Kidney epithelial cell (primary cell): Measurements from ENCODE around the gene CDH12. TPM values are rescaled to one million over a fixed set of nuclear protein-coding genes. Genes with fewer than 3 reads are reported as not detected.

ENCODE experiments used
- DNase-seq: peaks from one replicate; pipeline ENCODE4 v3.0.0-alpha.2; 2010; ENCODE audit warnings: low read depth
- H3K27me3 ChIP-seq: 2 replicates; pipeline ENCODE4 v1.6.0; 2011; ENCODE audit warnings: low read length; ENCODE audit not compliant: control insufficient read depth, insufficient read depth
- H3K36me3 ChIP-seq: 2 replicates; pipeline ENCODE4 v1.5.1; 2011; ENCODE audit warnings: low read length; ENCODE audit not compliant: control insufficient read depth, insufficient read depth
- H3K4me3 ChIP-seq: 2 replicates; pipeline ENCODE4 v1.5.1; 2011; ENCODE audit warnings: low read depth, mild to moderate bottlenecking, control low read depth, low read length
- total RNA-seq: library from RNA; depleted of rRNA; stranded (reverse); fragments of >200 nt; gene quantifications from 2 replicates; pipeline ENCODE4 v1.2.3, GENCODE V29; 2015
- TF ChIP-seq, protein P1 (sequence below): IDR thresholded peaks from 2 replicates; pipeline ENCODE4 v1.5.1; 2011; ENCODE audit warnings: mild to moderate bottlenecking, moderate library complexity, low read length, control low read depth, inconsistent platforms; ENCODE audit not compliant: insufficient read depth, poor library complexity, severe bottlenecking

CDH12 gene
- total RNA-seq, 1 donor from 2014 or later = not detected

DNA sequence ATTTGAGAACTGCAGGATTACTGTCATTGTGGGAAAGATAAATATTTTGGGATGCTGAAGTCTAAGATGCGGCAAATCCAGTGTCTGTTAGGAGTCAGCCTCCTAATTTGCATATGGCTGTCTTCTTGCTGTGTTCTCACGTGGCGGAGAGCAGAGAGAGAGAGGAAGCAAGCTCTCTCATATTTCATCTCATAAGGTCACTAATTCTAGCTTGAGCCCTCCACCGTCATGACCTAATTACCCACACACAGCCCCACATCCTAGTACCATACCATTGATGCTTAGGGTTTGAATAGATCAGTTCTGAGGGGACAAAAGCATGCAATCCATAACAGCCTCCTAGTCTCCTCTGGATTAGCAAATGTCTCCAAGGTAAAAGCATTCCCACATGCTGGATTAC, 124.5 kb downstream of the CDH12 start:
- Histone ChIP-seq H3K36me3 (no peaks in the 10 kb centered on the region), H3K27me3 (no peaks in the 10 kb centered on the region), H3K4me3 (no peak overlapping the region)
- no peak for DNase-seq
- TF ChIP-seq, protein P1, sequence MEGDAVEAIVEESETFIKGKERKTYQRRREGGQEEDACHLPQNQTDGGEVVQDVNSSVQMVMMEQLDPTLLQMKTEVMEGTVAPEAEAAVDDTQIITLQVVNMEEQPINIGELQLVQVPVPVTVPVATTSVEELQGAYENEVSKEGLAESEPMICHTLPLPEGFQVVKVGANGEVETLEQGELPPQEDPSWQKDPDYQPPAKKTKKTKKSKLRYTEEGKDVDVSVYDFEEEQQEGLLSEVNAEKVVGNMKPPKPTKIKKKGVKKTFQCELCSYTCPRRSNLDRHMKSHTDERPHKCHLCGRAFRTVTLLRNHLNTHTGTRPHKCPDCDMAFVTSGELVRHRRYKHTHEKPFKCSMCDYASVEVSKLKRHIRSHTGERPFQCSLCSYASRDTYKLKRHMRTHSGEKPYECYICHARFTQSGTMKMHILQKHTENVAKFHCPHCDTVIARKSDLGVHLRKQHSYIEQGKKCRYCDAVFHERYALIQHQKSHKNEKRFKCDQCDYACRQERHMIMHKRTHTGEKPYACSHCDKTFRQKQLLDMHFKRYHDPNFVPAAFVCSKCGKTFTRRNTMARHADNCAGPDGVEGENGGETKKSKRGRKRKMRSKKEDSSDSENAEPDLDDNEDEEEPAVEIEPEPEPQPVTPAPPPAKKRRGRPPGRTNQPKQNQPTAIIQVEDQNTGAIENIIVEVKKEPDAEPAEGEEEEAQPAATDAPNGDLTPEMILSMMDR = no peak

DNA sequence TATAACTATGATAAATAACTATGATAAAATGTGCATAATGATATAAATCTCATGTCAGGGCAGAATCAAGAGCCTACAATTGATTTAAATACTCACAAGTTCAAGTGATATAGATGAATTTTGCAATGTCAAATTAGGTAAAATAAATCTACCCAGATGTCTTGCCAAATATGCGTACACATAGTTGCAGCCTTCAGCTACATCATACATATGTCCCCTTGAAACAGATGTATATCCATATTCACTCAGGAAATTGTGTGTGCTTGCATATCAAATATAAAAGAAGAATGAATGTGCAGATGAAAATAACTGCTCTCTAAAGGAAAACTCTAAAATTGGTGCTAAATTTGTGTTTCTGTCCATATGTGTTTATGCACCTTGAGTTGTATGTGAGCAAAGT, 130.7 kb downstream of the CDH12 start:
- Histone ChIP-seq H3K27me3 (no peaks in the 10 kb centered on the region), H3K4me3 (no peak overlapping the region), H3K36me3 (no peaks in the 10 kb centered on the region)
- DNase-seq = no peak
- TF ChIP-seq, protein P1 = no peak

DNA sequence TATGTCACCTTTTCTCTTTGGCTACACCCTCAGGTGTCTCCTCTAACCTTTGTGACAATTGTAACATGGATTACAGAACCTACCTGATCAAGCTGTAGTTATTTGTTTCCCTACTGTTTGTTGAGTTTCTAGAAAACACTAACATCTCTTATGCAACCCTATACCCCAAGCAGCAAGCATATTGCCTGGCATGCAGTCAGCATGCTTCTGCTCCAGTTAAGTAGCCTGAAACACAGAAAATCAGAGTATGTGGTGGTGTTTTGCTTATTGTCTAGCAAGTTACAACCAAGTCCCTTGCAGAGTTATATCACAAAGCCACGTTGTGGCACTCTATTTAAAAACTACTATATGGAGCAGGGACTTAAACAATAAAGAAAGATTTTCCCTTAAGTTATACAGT, 131.1 kb downstream of the CDH12 start:
- H3K4me3 ChIP-seq = no peak overlapping the region
- no peaks in the 10 kb centered on the region for H3K27me3 ChIP-seq
- H3K36me3 ChIP-seq = no peaks in the 10 kb centered on the region
- DNase-seq = no peak
- TF ChIP-seq, protein P1 = no peak

DNA sequence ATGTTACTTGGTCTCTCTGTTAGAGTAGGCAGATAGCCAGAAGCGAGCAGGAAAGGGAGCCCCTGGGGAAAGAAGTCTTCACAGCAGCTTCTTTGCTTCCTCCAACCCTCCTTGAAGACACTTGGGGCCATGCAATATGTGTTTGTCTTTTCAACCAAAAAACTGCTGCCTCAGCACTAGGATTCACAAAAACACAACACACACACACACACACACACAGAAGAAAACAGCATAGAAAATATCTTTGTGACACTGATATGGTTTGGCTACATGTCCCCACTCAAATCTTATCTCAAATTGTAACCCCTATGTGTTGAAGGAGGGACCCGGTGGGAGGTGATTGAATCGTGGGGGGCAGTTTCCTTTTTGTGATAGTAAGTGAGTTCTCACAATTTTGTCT, 133.3 kb downstream of the CDH12 start:
- TF ChIP-seq, protein P1 = no peak
- H3K4me3 ChIP-seq = no peak overlapping the region
- no peaks in the 10 kb centered on the region for H3K36me3 ChIP-seq
- no peaks in the 10 kb centered on the region for H3K27me3 ChIP-seq
- no peak for DNase-seq

DNA sequence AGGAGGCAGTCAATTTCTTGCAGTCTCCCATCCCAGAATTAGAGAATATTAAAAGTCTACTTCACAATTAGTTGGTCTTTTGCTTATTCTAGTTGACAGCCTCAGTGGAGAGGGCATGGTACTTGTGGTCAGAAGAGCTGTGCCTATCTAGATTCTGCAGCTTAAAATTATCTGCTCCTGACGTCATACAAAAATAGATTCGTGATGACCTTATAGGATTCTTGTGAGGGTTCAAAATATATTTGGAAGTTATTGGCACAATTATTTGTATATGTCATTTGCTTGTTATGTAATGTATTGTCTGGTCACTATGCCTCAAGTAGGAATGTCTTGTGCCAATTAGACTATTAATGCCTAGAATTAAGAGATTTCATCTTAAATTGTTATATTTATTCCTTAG, 142.5 kb downstream of the CDH12 start:
- TF ChIP-seq, protein P1 = no peak
- no peaks in the 10 kb centered on the region for H3K36me3 ChIP-seq
- H3K4me3 ChIP-seq = no peak overlapping the region
- H3K27me3 ChIP-seq = no peaks in the 10 kb centered on the region
- no peak for DNase-seq

DNA sequence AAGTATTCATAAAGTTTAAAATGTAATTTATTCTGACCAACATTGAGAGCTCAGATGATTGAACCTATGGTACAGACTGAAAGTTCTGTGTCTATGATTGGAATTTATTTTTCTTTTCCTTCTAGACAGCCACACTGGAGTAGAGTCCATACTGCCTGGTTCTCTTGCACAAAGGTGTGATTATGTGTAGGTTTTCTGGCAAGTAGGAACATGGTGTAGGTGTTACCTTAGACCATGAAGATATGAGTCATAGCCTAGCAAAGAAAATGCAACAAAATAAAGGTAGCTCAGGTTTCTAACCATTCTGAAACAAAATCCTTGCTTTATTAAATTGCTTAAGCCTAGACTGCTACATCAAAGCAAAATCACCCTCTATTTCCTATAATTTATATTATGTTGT, 143.4 kb downstream of the CDH12 start:
- DNase-seq = no peak

More for the DNA sequence above, 143.4 kb downstream of the CDH12 start:
- H3K27me3 ChIP-seq = no peaks in the 10 kb centered on the region
- H3K4me3 ChIP-seq = no peak overlapping the region
- TF ChIP-seq, protein P1 = no peak
- no peaks in the 10 kb centered on the region for H3K36me3 ChIP-seq
